Common myeloid progenitor, CD34-positive (primary cell): ENCODE data around the gene MLPH.

Experiments
- CTCF ChIA-PET: fragments of 350-600 bp; sonication (Branson Sonifier 250); formaldehyde crosslinking; loops from one replicate; lab custom pipeline; 2021; ENCODE audit warnings: antibody characterized with exemption; lab: Charles Lee
- POLR2A ChIA-PET: fragments of 350-600 bp; sonication (Branson Sonifier 250); formaldehyde crosslinking; loops from one replicate; lab custom pipeline; 2021; ENCODE audit warnings: antibody characterized with exemption; lab: Charles Lee
- DNase-seq, 3 donors: peaks; one replicate each; pipeline versions ENCODE4 v3.0.0 to v3.0.0-alpha.2; 2013
- H3K27ac ChIP-seq, 2 experiments: 1 replicate in 1 of 2; 2 replicates in 1 of 2; pipeline ENCODE4 v1.7.0; 2013; ENCODE audit warnings: inconsistent platforms in 2 of 2, low read length in 2 of 2, mild to moderate bottlenecking in 2 of 2, low read depth in 1 of 2, moderate library complexity in 1 of 2; ENCODE audit not compliant: severe bottlenecking in 2 of 2, insufficient read depth in 1 of 2, poor library complexity in 1 of 2
- H3K27me3 ChIP-seq, 5 experiments: replicated peaks in 2 of 5; 1 replicate in 3 of 5; 2 replicates in 2 of 5; pipeline versions ENCODE4 v1.6.1 to v1.7.0; 2013; ENCODE audit warnings: low read length in 4 of 5, mild to moderate bottlenecking in 2 of 5, moderate library complexity in 2 of 5, inconsistent platforms in 1 of 5; ENCODE audit not compliant: insufficient read depth in 5 of 5, control insufficient read depth in 4 of 5
- H3K36me3 ChIP-seq, 4 experiments: 1 replicate in 2 of 4; 2 replicates in 2 of 4; pipeline versions ENCODE4 v1.6.1 to v1.7.0; 2013; ENCODE audit warnings: low read length in 3 of 4, control low read depth in 1 of 4, mild to moderate bottlenecking in 1 of 4; ENCODE audit not compliant: control insufficient read depth in 4 of 4, insufficient read depth in 4 of 4
- H3K4me1 ChIP-seq, 4 experiments: 1 replicate in 3 of 4; 2 replicates in 1 of 4; pipeline versions ENCODE4 v1.6.1 to v1.7.1; 2013; ENCODE audit warnings: low read length in 3 of 4, mild to moderate bottlenecking in 3 of 4, control low read depth in 1 of 4, inconsistent platforms in 1 of 4, moderate library complexity in 1 of 4; ENCODE audit not compliant: control insufficient read depth in 4 of 4, insufficient read depth in 4 of 4; ENCODE audit errors: control extremely low read depth in 1 of 4
- H3K4me3 ChIP-seq, 7 experiments: 1 replicate in 4 of 7; 2 replicates in 3 of 7; pipeline versions ENCODE4 v1.5.1 to v1.7.0; 2013; ENCODE audit warnings: mild to moderate bottlenecking in 7 of 7, low read length in 6 of 7, moderate library complexity in 6 of 7, inconsistent platforms in 2 of 7, low read depth in 2 of 7, control low read depth in 1 of 7; ENCODE audit not compliant: insufficient read depth in 4 of 7, control insufficient read depth in 1 of 7; ENCODE audit errors: extremely low read depth in 1 of 7
- H3K9me3 ChIP-seq, 5 experiments: 1 replicate in 4 of 5; 2 replicates in 1 of 5; pipeline versions ENCODE4 v1.6.1 to v1.7.1; 2013; ENCODE audit warnings: low read length in 4 of 5, mild to moderate bottlenecking in 2 of 5, inconsistent platforms in 1 of 5, low read depth in 1 of 5, moderate library complexity in 1 of 5; ENCODE audit not compliant: control insufficient read depth in 4 of 5, insufficient read depth in 2 of 5; ENCODE audit errors: control extremely low read depth in 1 of 5
- WGBS: methylation state at CpG from one replicate; pipeline ENCODE4 v1.1.5; 2013; ENCODE audit not compliant: insufficient coverage; 5-methylcytosine and 5-hydroxymethylcytosine counted together

Gene MLPH

GRCh38 chr2:237445611-237446337 is 41.3 kb upstream of the MLPH start:
- 93% methylated on average over 24 of the region's 26 CpGs for WGBS
- no peak overlapping the region for H3K27ac ChIP-seq
- no peak for DNase-seq
- ChIA-PET CTCF (interaction anchor here (1.2 kb wide), 1 partner anchor 26 kb away, joined by 3 read pairs; no protein-coding TSS in a partner anchor), POLR2A (no interaction called here)
- H3K36me3 ChIP-seq: no peaks in the 10 kb centered on the region
- H3K4me1 ChIP-seq: peaks cover 0 to 30% (median 27%) of the 10 kb centered on the region in 4 experiments
- H3K4me3 ChIP-seq: no peak overlapping the region
- no peaks in the 10 kb centered on the region for H3K9me3 ChIP-seq
- no peaks in the 10 kb centered on the region for H3K27me3 ChIP-seq

- Histone ChIP-seq H3K4me1 (peaks cover 0 to 34% (median 28%) of the 10 kb centered on the region in 4 experiments), H3K4me3 (no peak overlapping the region), H3K36me3 (no peaks in the 10 kb centered on the region), H3K27me3 (no peaks in the 10 kb centered on the region), H3K9me3 (no peaks in the 10 kb centered on the region), H3K27ac (no peak overlapping the region)
- ChIA-PET POLR2A (no interaction called here), CTCF (no interaction called here)
- WGBS: 97% methylated on average over 5 of the region's 6 CpGs
- DNase-seq: no peak
These were observed 40.7 kb upstream of the MLPH start for GRCh38 chr2:237446338-237446665.

GRCh38 chr2:237447496-237447895 is 39.6 kb upstream of the MLPH start:
- POLR2A ChIA-PET: no interaction called here
- CTCF ChIA-PET: interaction anchor here (1.0 to 1.4 kb wide), 3 partner anchors 21 to 28 kb away, joined by 3 to 4 read pairs (median 3); no protein-coding TSS in a partner anchor
- no peak overlapping the region for H3K4me3 ChIP-seq
- H3K27me3 ChIP-seq: no peaks in the 10 kb centered on the region
- 98% methylated on average over 8 of the region's 11 CpGs for WGBS
- H3K27ac ChIP-seq: no peak overlapping the region
- H3K4me1 ChIP-seq: peaks cover 0 to 44% (median 31%) of the 10 kb centered on the region in 4 experiments
- H3K9me3 ChIP-seq: no peaks in the 10 kb centered on the region
- no peak for DNase-seq
- H3K36me3 ChIP-seq: no peaks in the 10 kb centered on the region

GRCh38 chr2:237448171-237448570 is 38.9 kb upstream of the MLPH start:
- Histone ChIP-seq H3K27ac (no peak overlapping the region), H3K36me3 (no peaks in the 10 kb centered on the region), H3K9me3 (no peaks in the 10 kb centered on the region), H3K4me1 (peaks cover 0 to 48% (median 32%) of the 10 kb centered on the region in 4 experiments), H3K4me3 (no peak overlapping the region), H3K27me3 (no peaks in the 10 kb centered on the region)
- POLR2A ChIA-PET: no interaction called here
- CTCF ChIA-PET: interaction anchor here (1.0 to 1.7 kb wide), 5 partner anchors 21 to 28 kb away, joined by 3 to 5 read pairs (median 4); no protein-coding TSS in a partner anchor
- DNase-seq: no peak
- WGBS: 97% methylated on average over 6 of the region's 7 CpGs

GRCh38 chr2:237448626-237449025 is 38.4 kb upstream of the MLPH start:
- peak in 1 of 3 donors; percentile 13 for DNase-seq
- Histone ChIP-seq H3K4me1 (peaks cover 0 to 48% (median 32%) of the 10 kb centered on the region in 4 experiments), H3K36me3 (no peaks in the 10 kb centered on the region), H3K27me3 (no peaks in the 10 kb centered on the region), H3K27ac (no peak overlapping the region), H3K9me3 (no peaks in the 10 kb centered on the region), H3K4me3 (peak overlapping the region in 1 of 7 experiments; percentile 15)
- CTCF ChIA-PET: interaction anchor here (1.1 to 1.7 kb wide), 6 partner anchors 22 to 29 kb away, joined by 3 to 5 read pairs (median 4); no protein-coding TSS in a partner anchor
- POLR2A ChIA-PET: no interaction called here
- 44% methylated on average over 2 of the region's 6 CpGs for WGBS

GRCh38 chr2:237449193-237449881 is 37.7 kb upstream of the MLPH start:
- Histone ChIP-seq H3K4me1 (peaks cover 0 to 48% (median 30%) of the 10 kb centered on the region in 4 experiments), H3K36me3 (no peaks in the 10 kb centered on the region), H3K9me3 (no peaks in the 10 kb centered on the region), H3K4me3 (peak overlapping the region in 2 of 7 experiments; percentile 15 to 36), H3K27ac (peak overlapping the region in 1 of 2 experiments; percentile 56), H3K27me3 (no peaks in the 10 kb centered on the region)
- DNase-seq: peak; percentile 31 to 64 (median 49)
- 10% methylated on average over 9 of the region's 13 CpGs for WGBS
- POLR2A ChIA-PET: interaction anchor here (0.6 kb wide), 1 partner anchor 64 kb away, joined by 5 read pairs; no protein-coding TSS in a partner anchor
- CTCF ChIA-PET: interaction anchor here (1.1 to 3.8 kb wide), 9 partner anchors 8 to 30 kb away, joined by 3 to 23 read pairs (median 9); no protein-coding TSS in a partner anchor
